ENCODE results near the gene FOXD2. TPM values are rescaled to one million over a fixed set of nuclear protein-coding genes. Genes with fewer than 3 reads are reported as not detected.

Gene FOXD2
- 0.66 and 0.68 TPM in 2 replicates for total RNA-seq

GRCh38 chr1:47437447-47438164, at the start of gene FOXD2:
FOXD2 (plus strand) TSS chr1:47438044; CDS start chr1:47438136, 92 bp downstream.

GRCh38 chr1:47415728-47416318, 22.0 kb upstream of the FOXD2 start, which contains the start of gene FOXE3:
FOXE3 (plus strand) TSS chr1:47416285; CDS start chr1:47416316, 31 bp downstream.

Other genes starting within 250 kb of the FOXD2 start
- gene PDZK1IP1, start 248.0 kb upstream of the FOXD2 start, total RNA-seq = not detected in 2 replicates
- 0.31 and 0.66 TPM in 2 replicates for gene TAL1, start 205.8 kb upstream of the FOXD2 start, total RNA-seq
- 6.1 and 8.1 TPM in 2 replicates for gene STIL, start 123.9 kb upstream of the FOXD2 start, total RNA-seq
- gene CMPK1, start 104.3 kb upstream of the FOXD2 start, total RNA-seq = 106 and 141 TPM in 2 replicates
- gene FOXE3, start 21.8 kb upstream of the FOXD2 start, total RNA-seq = not detected in 2 replicates